Caco-2 (cell line): ENCODE results near the gene ANK2. TPM values are rescaled to one million over a fixed set of nuclear protein-coding genes. Genes with fewer than 3 reads are reported as not detected.

ENCODE experiments used
- BruUV-seq: library from RNA; stranded (reverse); fragments of 400-500 nt; replicated peaks from 2 replicates; lab custom pipeline; 2021; lab: Mats Ljungman, UMichigan
- CTCF ChIA-PET: fragments of 300-600 bp; sonication (Branson Sonifier 250); formaldehyde crosslinking; loops from one replicate; lab custom pipeline; 2022; ENCODE audit warnings: antibody characterized with exemption; lab: Charles Lee
- POLR2A ChIA-PET: fragments of 300-600 bp; sonication (Branson Sonifier 250); formaldehyde crosslinking; loops from one replicate; lab custom pipeline; 2022; ENCODE audit warnings: antibody characterized with exemption; lab: Charles Lee
- DNase-seq, 2 experiments: peaks; one replicate each; pipeline versions ENCODE4 v3.0.0 to v3.0.0-alpha.2; 2020 to 2022
- H3K27me3 ChIP-seq: replicated peaks from 2 replicates; pipeline ENCODE4 v1.6.0; 2011; ENCODE audit warnings: low read length; ENCODE audit not compliant: control insufficient read depth, insufficient read depth
- H3K36me3 ChIP-seq: 2 replicates; pipeline ENCODE4 v1.5.1; 2011; ENCODE audit warnings: low read length; ENCODE audit not compliant: control insufficient read depth, insufficient read depth
- H3K4me1 ChIP-seq: fragments of 250-450 bp; sonication (Bioruptor Pico); 2 replicates; pipeline ENCODE4 v1.5.1; 2020; ENCODE audit warnings: mild to moderate bottlenecking
- H3K4me3 ChIP-seq: 2 replicates; pipeline ENCODE4 v1.5.1; 2011; ENCODE audit warnings: low read depth, mild to moderate bottlenecking, control low read depth, low read length
- H3K9me3 ChIP-seq: fragments of 250-450 bp; sonication (Bioruptor Pico); 2 replicates; pipeline ENCODE4 v1.5.1; 2020; ENCODE audit warnings: mild to moderate bottlenecking, moderate library complexity
- H3K27ac Mint-ChIP-seq: one replicate; pipeline ENCODE4 v1.8.0; 2022; ENCODE audit warnings: mixed read lengths; ENCODE audit not compliant: unreplicated experiment
- H3K27me3 Mint-ChIP-seq: one replicate; pipeline ENCODE4 v1.8.0; 2022; ENCODE audit warnings: mixed read lengths; ENCODE audit not compliant: insufficient read depth, unreplicated experiment
- H3K36me3 Mint-ChIP-seq: one replicate; pipeline ENCODE4 v1.8.0; 2022; ENCODE audit warnings: mild to moderate bottlenecking, mixed read lengths; ENCODE audit not compliant: insufficient read depth, unreplicated experiment
- H3K4me1 Mint-ChIP-seq: one replicate; pipeline ENCODE4 v1.8.0; 2022; ENCODE audit warnings: low read depth, mixed read lengths; ENCODE audit not compliant: unreplicated experiment
- H3K4me3 Mint-ChIP-seq: one replicate; pipeline ENCODE4 v1.8.0; 2022; ENCODE audit warnings: mild to moderate bottlenecking, moderate library complexity, mixed read lengths; ENCODE audit not compliant: unreplicated experiment
- H3K9me3 Mint-ChIP-seq: one replicate; pipeline ENCODE4 v1.8.0; 2022; ENCODE audit warnings: mixed read lengths; ENCODE audit not compliant: unreplicated experiment
- CTCF ChIP-seq, 2 experiments: fragments of 200-600 bp in 1 of 2; IDR thresholded peaks; 1 replicate in 1 of 2; 2 replicates in 1 of 2; pipeline versions ENCODE4 v1.5.1 to v1.8.0; 2011 to 2022; ENCODE audit warnings: antibody characterized with exemption in 1 of 2, control low read depth in 1 of 2, inconsistent platforms in 1 of 2, low read depth in 1 of 2, low read length in 1 of 2, mild to moderate bottlenecking in 1 of 2, moderate library complexity in 1 of 2; ENCODE audit not compliant: insufficient read depth in 1 of 2, severe bottlenecking in 1 of 2, unreplicated experiment in 1 of 2
- intact Hi-C: fragments of 100-400 bp; cut with micrococcal nuclease; formaldehyde crosslinking; loops from one replicate; pipeline ENCODE4 v1.10.0; 2022; ENCODE audit not compliant: unreplicated experiment
- total RNA-seq: library from RNA; stranded (reverse); gene quantifications from 2 replicates; pipeline ENCODE4 v1.2.3, GENCODE V29; 2022

The ANK2 gene
- total RNA-seq, 1 experiment from 2014 or later, result 26.3 TPM

DNA sequence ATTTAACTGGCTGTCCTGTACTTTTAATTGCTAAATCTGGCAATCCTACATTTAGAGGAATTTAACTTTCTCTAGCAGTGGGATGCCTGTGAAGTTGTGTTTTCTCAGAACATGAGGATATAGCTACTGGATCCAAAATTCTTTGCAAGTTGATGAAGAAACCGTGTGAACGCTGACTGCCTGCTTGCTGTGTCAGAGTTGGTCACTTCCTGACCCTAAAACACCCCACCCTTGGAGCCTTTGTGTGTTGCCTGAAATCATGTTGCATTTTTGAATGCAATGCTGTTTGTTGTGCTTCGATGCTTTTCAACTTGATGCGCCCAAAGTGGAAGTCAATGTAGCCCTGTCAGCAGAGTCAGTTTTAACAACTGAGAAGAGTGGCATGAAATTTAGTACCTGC is 211.2 kb downstream of the ANK2 start:
- BruUV-seq, result no TSS peak
- Histone ChIP-seq H3K4me3 (no peak overlapping the region), H3K36me3 (no peaks in the 10 kb centered on the region), H3K27me3 (no peaks in the 10 kb centered on the region), H3K9me3 (no peaks in the 10 kb centered on the region), H3K4me1 (no peaks in the 10 kb centered on the region)
- intact Hi-C loops, result no loop called here
- H3K4me3 Mint-ChIP-seq, result no peak overlapping the region
- peaks cover 7% of the 10 kb centered on the region for H3K4me1 Mint-ChIP-seq
- CTCF ChIA-PET, result no interaction called here
- H3K27me3 Mint-ChIP-seq, result no peaks in the 10 kb centered on the region
- POLR2A ChIA-PET, result no interaction called here
- H3K36me3 Mint-ChIP-seq, result peaks cover 5% of the 10 kb centered on the region
- no peak overlapping the region for H3K27ac Mint-ChIP-seq
- no peak for DNase-seq
- TF ChIP-seq CTCF (IDR thresholded peaks at IDR 0.05; ENCODE audit: insufficient read depth in 1 of 2, low read depth in 1 of 2, low read length in 1 of 2, severe bottlenecking in 1 of 2, unreplicated experiment in 1 of 2), result no peak
- H3K9me3 Mint-ChIP-seq, result no peaks in the 10 kb centered on the region

DNA sequence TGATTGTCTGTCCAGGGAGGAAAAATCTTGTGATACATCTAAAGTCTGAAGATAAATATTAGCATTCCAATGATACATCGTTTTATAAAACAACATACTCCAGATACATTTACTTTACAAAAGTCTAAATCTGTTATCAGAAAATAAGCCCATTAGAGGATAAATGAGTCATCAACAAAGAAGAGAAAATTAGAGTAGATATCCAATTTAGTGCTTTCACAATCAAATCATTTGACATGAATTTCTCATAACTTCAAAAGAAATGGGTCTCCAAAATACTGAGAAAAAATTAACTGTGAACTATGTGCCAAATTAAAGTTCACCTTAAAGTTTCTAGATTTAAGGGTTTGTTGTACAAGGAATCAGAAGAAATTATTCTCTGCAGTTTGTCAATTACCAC is 213.8 kb downstream of the ANK2 start:
- DNase-seq, result no peak
- no peak overlapping the region for H3K4me3 Mint-ChIP-seq
- H3K27ac Mint-ChIP-seq, result no peak overlapping the region
- peaks cover 5% of the 10 kb centered on the region for H3K36me3 Mint-ChIP-seq
- Histone ChIP-seq H3K9me3 (no peaks in the 10 kb centered on the region), H3K27me3 (no peaks in the 10 kb centered on the region), H3K36me3 (no peaks in the 10 kb centered on the region), H3K4me3 (no peak overlapping the region), H3K4me1 (no peaks in the 10 kb centered on the region)
- H3K9me3 Mint-ChIP-seq, result no peaks in the 10 kb centered on the region
- intact Hi-C loops, result no loop called here
- POLR2A ChIA-PET, result no interaction called here
- H3K27me3 Mint-ChIP-seq, result no peaks in the 10 kb centered on the region
- CTCF ChIA-PET, result no interaction called here
- H3K4me1 Mint-ChIP-seq, result peaks cover 8% of the 10 kb centered on the region
- no peak for TF ChIP-seq CTCF (IDR thresholded peaks at IDR 0.05; ENCODE audit: insufficient read depth in 1 of 2, low read depth in 1 of 2, low read length in 1 of 2, severe bottlenecking in 1 of 2, unreplicated experiment in 1 of 2)
- BruUV-seq, result no TSS peak

DNA sequence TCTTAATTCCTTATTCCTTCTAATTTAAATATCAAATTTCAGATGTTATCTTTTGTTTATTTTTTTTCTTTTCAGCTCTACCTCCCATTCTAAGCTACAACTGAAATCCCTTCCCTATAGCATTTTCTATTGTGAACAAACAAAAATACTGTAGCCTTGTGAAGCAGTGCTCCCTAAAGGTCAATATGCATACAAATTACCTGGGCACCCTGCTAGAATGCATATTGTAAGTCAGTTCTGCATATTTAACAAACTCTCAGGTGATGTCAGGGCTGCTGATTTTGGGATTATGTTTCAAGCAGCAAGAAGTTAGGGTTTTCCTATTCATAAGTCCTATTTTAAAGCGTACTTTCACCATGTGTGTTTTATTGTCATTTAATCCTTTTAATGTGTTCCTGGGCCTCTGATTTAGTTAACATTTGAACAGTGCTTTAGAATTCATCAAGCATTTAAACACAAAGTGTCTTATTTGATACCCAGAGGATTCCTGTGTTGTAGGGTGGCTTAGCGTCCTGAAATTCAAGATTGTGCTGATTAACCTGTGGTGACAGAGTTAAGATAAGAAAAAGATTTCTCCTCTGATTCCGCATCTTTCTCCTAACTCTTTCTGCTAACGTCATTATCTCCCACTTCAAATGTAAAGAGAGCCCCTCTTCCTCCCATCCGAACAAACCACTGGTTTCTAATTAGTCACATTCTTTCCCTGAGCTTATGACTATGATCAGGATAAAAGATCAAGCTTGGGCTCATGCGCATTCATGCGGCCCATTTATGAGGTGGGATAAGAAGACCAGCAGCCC is 221.3 kb downstream of the ANK2 start:
- intact Hi-C loops, result no loop called here
- DNase-seq, result no peak
- no peak overlapping the region for H3K27ac Mint-ChIP-seq
- H3K36me3 ChIP-seq, result no peaks in the 10 kb centered on the region
- ChIA-PET CTCF (no interaction called here), POLR2A (no interaction called here)
- no peak overlapping the region for H3K4me3 ChIP-seq
- no TSS peak for BruUV-seq
- H3K4me1 ChIP-seq, result no peaks in the 10 kb centered on the region
- TF ChIP-seq CTCF (IDR thresholded peaks at IDR 0.05; ENCODE audit: insufficient read depth in 1 of 2, low read depth in 1 of 2, low read length in 1 of 2, severe bottlenecking in 1 of 2, unreplicated experiment in 1 of 2), result no peak
- H3K27me3 ChIP-seq, result no peaks in the 10 kb centered on the region
- no peaks in the 10 kb centered on the region for H3K9me3 ChIP-seq
- no peaks in the 10 kb centered on the region for H3K9me3 Mint-ChIP-seq
- H3K4me1 Mint-ChIP-seq, result peaks cover under 1% of the 10 kb centered on the region
- H3K27me3 Mint-ChIP-seq, result no peaks in the 10 kb centered on the region
- H3K4me3 Mint-ChIP-seq, result no peak overlapping the region
- no peaks in the 10 kb centered on the region for H3K36me3 Mint-ChIP-seq
